Coronary artery (tissue), 2 donors: ENCODE results near the gene TPTE.
A peak's percentile ranks its signal among the peaks of the same experiment; 100 is the strongest.
"Not testable (repeated sequence)": the region's sequence is repeated elsewhere in the genome, so short reads cannot be mapped to it uniquely, and the experiment has no call there.

Experiments
- DNase-seq: peaks from one replicate; pipeline ENCODE4 v3.0.0-alpha.2; 2017; ENCODE audit warnings: low spot score
- H3K27ac ChIP-seq, 2 donors: fragments of 200-600 bp; sonication (generic); one replicate each; pipeline ENCODE4 v1.5.1; 2016 to 2019
- H3K4me3 ChIP-seq: fragments of 200-600 bp; sonication (generic); 2 replicates; pipeline ENCODE4 v1.5.1; 2016; ENCODE audit warnings: mild to moderate bottlenecking, moderate library complexity
- CTCF ChIP-seq: fragments of 200-600 bp; sonication (generic); IDR thresholded peaks from one replicate; pipeline ENCODE4 v1.5.1; 2019; ENCODE audit warnings: antibody characterized with exemption

Gene TPTE

GRCh38 chr21:10521091-10521598 is at the start of gene TPTE:
TSS of gene TPTE (plus strand) at chr21:10521583. CDS start at chr21:10538724, 17,141 bp downstream.
- no peak within 1 kb of the TSS for H3K27ac ChIP-seq
- peak; percentile 62 for DNase-seq
- TF ChIP-seq CTCF: no peak
- H3K4me3 ChIP-seq: no peak within 1 kb of the TSS

- not testable (repeated sequence) for H3K4me3 ChIP-seq, H3K27ac ChIP-seq, DNase-seq
Measured at GRCh38 chr21:10471999-10472398, 49.4 kb upstream of the TPTE start.

- DNase-seq, H3K27ac ChIP-seq, H3K4me3 ChIP-seq: not testable (repeated sequence)
Measured at GRCh38 chr21:10477794-10478193, 43.6 kb upstream of the TPTE start.

GRCh38 chr21:10479875-10480274 is 41.5 kb upstream of the TPTE start:
- DNase-seq, H3K4me3 ChIP-seq, H3K27ac ChIP-seq: not testable (repeated sequence)

GRCh38 chr21:10484864-10485263 is 36.5 kb upstream of the TPTE start:
- not testable (repeated sequence) for H3K27ac ChIP-seq, H3K4me3 ChIP-seq, DNase-seq

- H3K4me3 ChIP-seq, DNase-seq, H3K27ac ChIP-seq: not testable (repeated sequence)
Measured at GRCh38 chr21:10490453-10490852, 30.9 kb upstream of the TPTE start.

- no peak for TF ChIP-seq CTCF
- no peak for DNase-seq
- Histone ChIP-seq H3K4me3 (no peak overlapping the region), H3K27ac (no peak overlapping the region)
Measured at GRCh38 chr21:10511116-10511515, 10.3 kb upstream of the TPTE start.

- DNase-seq, H3K27ac ChIP-seq, H3K4me3 ChIP-seq: not testable (repeated sequence)
Measured at GRCh38 chr21:10516889-10517288, 4.5 kb upstream of the TPTE start.

- not testable (repeated sequence) for H3K27ac ChIP-seq, H3K4me3 ChIP-seq, DNase-seq
Measured at GRCh38 chr21:10517904-10518303, 3.5 kb upstream of the TPTE start.

GRCh38 chr21:10521835-10522500 is 585 bp downstream of the TPTE start:
- H3K4me3 ChIP-seq, DNase-seq, H3K27ac ChIP-seq: not testable (repeated sequence)

- no peak for TF ChIP-seq CTCF
- no peak overlapping the region for H3K27ac ChIP-seq
- no peak for DNase-seq
- no peak overlapping the region for H3K4me3 ChIP-seq
Measured at GRCh38 chr21:10539956-10540355, 18.6 kb downstream of the TPTE start.

GRCh38 chr21:10544376-10544775 is 23.0 kb downstream of the TPTE start:
- not testable (repeated sequence) for H3K4me3 ChIP-seq, H3K27ac ChIP-seq, DNase-seq

GRCh38 chr21:10547868-10548267 is 26.5 kb downstream of the TPTE start:
- H3K4me3 ChIP-seq, DNase-seq, H3K27ac ChIP-seq: not testable (repeated sequence)

GRCh38 chr21:10548331-10548954 is 27.1 kb downstream of the TPTE start:
- H3K4me3 ChIP-seq, H3K27ac ChIP-seq, DNase-seq: not testable (repeated sequence)

- not testable (repeated sequence) for DNase-seq, H3K27ac ChIP-seq, H3K4me3 ChIP-seq
Measured at GRCh38 chr21:10570803-10571202, 49.4 kb downstream of the TPTE start.
